Activated CD4-positive, alpha-beta T cell treated with anti-CD3 and anti-CD28 coated beads, Interleukin-2, amount 50 U/mL, for 24 hours (primary cell): ENCODE data around the gene TRPC4AP.

Experiments
- DNase-seq, 2 donors: peaks; one replicate each; pipeline ENCODE4 v3.0.0-alpha.2; 2020; ENCODE audit warnings: low read depth in 1 of 2, low spot score in 1 of 2

TRPC4AP gene

GRCh38 chr20:35003211-35004031 lies 89.2 kb downstream of the TRPC4AP start:
- no peak for DNase-seq

- no peak for DNase-seq
Measured at GRCh38 chr20:35002426-35003210, 90.0 kb downstream of the TRPC4AP start.

GRCh38 chr20:35001596-35002362 lies 90.8 kb downstream of the TRPC4AP start:
- DNase-seq: no peak

- no peak for DNase-seq
Measured at GRCh38 chr20:35000922-35001595, 91.5 kb downstream of the TRPC4AP start.

GRCh38 chr20:35000311-35000921 lies 92.2 kb downstream of the TRPC4AP start:
- DNase-seq: no peak

GRCh38 chr20:34999782-35000181 lies 92.8 kb downstream of the TRPC4AP start:
- DNase-seq: no peak

- DNase-seq: no peak
Measured at GRCh38 chr20:34999021-34999451, 93.6 kb downstream of the TRPC4AP start.

GRCh38 chr20:34998331-34998950 lies 94.2 kb downstream of the TRPC4AP start:
- no peak for DNase-seq

GRCh38 chr20:34997774-34998173 lies 94.8 kb downstream of the TRPC4AP start:
- DNase-seq: no peak

GRCh38 chr20:34997131-34997561 lies 95.5 kb downstream of the TRPC4AP start:
- no peak for DNase-seq

- no peak for DNase-seq
Measured at GRCh38 chr20:34996243-34997028, 96.2 kb downstream of the TRPC4AP start.

- DNase-seq: no peak
Measured at GRCh38 chr20:34995696-34996095, 96.9 kb downstream of the TRPC4AP start.

- no peak for DNase-seq
Measured at GRCh38 chr20:34995192-34995591, 97.4 kb downstream of the TRPC4AP start.

- DNase-seq: no peak
Measured at GRCh38 chr20:34994509-34995131, 98.0 kb downstream of the TRPC4AP start.

- no peak for DNase-seq
Measured at GRCh38 chr20:34993941-34994508, 98.6 kb downstream of the TRPC4AP start.

GRCh38 chr20:34992751-34993417 lies 99.7 kb downstream of the TRPC4AP start:
- no peak for DNase-seq

GRCh38 chr20:34990661-34991214 lies 101.9 kb downstream of the TRPC4AP start:
- DNase-seq: no peak

GRCh38 chr20:34990231-34990630 lies 102.4 kb downstream of the TRPC4AP start:
- no peak for DNase-seq
